SK-N-SH (cell line): Measurements from ENCODE around the gene AMPD2.

Source experiments
- EP300 ChIP-seq, 2 experiments: IDR thresholded peaks; 2 replicates each; pipeline versions ENCODE4 v1.4.0 to v1.6.1; 2012; ENCODE audit warnings: borderline replicate concordance in 1 of 2, low read depth in 1 of 2, low read length in 1 of 2
- GABPA ChIP-seq: IDR thresholded peaks from 2 replicates; pipeline ENCODE4 v1.4.0; 2012; ENCODE audit warnings: low read depth, mild to moderate bottlenecking
- MXI1 ChIP-seq: IDR thresholded peaks from 2 replicates; pipeline ENCODE4 v1.6.1; 2012; ENCODE audit warnings: mild to moderate bottlenecking, low read depth, low read length, improper control_type of control experiment
- RXRA ChIP-seq: IDR thresholded peaks from 2 replicates; pipeline ENCODE4 v1.4.0; 2012; ENCODE audit warnings: low read depth, mild to moderate bottlenecking, borderline replicate concordance
- SIN3A ChIP-seq: IDR thresholded peaks from 2 replicates; pipeline ENCODE4 v1.6.1; 2012; ENCODE audit warnings: low read depth, mild to moderate bottlenecking, low read length, moderate library complexity, borderline replicate concordance
- TAF1 ChIP-seq: IDR thresholded peaks from 2 replicates; pipeline ENCODE4 v1.6.1; 2012; ENCODE audit warnings: low read depth, mild to moderate bottlenecking, low read length, moderate library complexity, borderline replicate concordance
- YY1 ChIP-seq: IDR thresholded peaks from 2 replicates; pipeline ENCODE4 v1.4.0; 2012; ENCODE audit warnings: low read depth, mild to moderate bottlenecking
- TF ChIP-seq, protein P1 (sequence below): IDR thresholded peaks from 2 replicates; pipeline ENCODE4; 2012
- TF ChIP-seq, protein P2 (sequence below): fragments of 200-600 bp; sonication (generic); IDR thresholded peaks from 2 replicates; pipeline ENCODE4 v1.6.1; 2017; ENCODE audit warnings: antibody characterized with exemption, mild to moderate bottlenecking, moderate library complexity
- TF ChIP-seq, protein P3 (sequence below): IDR thresholded peaks from 2 replicates; pipeline ENCODE4 v1.4.0; 2012; ENCODE audit warnings: low read depth
- TF ChIP-seq, protein P4 (sequence below): IDR thresholded peaks from 2 replicates; pipeline ENCODE4 v1.6.1; 2012; ENCODE audit warnings: mild to moderate bottlenecking, low read depth, low read length, moderate library complexity

DNA sequence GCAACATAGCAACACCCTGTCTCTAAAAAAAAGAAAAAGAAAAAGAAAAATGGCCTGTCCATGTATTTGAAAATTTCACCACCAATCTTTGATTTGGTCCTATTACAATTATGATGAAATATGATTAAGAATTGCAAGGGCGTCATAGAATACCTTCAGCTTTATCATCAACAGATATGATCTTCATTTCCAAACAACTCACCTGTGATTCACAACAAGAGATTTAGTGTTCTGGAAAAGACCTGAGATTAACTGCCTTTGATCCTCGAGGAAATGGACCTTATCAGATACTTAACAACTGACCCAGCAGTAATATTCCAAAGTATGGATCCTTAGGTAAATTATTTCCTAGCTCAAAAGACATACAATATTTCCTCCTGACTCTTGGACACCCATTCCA, 32.8 kb downstream of the AMPD2 start:
- TF ChIP-seq, protein P1, sequence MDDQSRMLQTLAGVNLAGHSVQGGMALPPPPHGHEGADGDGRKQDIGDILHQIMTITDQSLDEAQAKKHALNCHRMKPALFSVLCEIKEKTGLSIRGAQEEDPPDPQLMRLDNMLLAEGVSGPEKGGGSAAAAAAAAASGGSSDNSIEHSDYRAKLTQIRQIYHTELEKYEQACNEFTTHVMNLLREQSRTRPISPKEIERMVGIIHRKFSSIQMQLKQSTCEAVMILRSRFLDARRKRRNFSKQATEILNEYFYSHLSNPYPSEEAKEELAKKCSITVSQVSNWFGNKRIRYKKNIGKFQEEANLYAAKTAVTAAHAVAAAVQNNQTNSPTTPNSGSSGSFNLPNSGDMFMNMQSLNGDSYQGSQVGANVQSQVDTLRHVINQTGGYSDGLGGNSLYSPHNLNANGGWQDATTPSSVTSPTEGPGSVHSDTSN, result no peak
- no peak for TF ChIP-seq SIN3A
- TF ChIP-seq TAF1, result no peak
- TF ChIP-seq, protein P2, sequence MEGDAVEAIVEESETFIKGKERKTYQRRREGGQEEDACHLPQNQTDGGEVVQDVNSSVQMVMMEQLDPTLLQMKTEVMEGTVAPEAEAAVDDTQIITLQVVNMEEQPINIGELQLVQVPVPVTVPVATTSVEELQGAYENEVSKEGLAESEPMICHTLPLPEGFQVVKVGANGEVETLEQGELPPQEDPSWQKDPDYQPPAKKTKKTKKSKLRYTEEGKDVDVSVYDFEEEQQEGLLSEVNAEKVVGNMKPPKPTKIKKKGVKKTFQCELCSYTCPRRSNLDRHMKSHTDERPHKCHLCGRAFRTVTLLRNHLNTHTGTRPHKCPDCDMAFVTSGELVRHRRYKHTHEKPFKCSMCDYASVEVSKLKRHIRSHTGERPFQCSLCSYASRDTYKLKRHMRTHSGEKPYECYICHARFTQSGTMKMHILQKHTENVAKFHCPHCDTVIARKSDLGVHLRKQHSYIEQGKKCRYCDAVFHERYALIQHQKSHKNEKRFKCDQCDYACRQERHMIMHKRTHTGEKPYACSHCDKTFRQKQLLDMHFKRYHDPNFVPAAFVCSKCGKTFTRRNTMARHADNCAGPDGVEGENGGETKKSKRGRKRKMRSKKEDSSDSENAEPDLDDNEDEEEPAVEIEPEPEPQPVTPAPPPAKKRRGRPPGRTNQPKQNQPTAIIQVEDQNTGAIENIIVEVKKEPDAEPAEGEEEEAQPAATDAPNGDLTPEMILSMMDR, result no peak
- TF ChIP-seq RXRA, result no peak
- no peak for TF ChIP-seq EP300 (IDR thresholded peaks at IDR 0.05; ENCODE audit: borderline replicate concordance in 1 of 2, low read depth in 1 of 2, low read length in 1 of 2)
- TF ChIP-seq, protein P3, sequence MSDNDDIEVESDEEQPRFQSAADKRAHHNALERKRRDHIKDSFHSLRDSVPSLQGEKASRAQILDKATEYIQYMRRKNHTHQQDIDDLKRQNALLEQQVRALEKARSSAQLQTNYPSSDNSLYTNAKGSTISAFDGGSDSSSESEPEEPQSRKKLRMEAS, result no peak
- TF ChIP-seq GABPA, result no peak
- no peak for TF ChIP-seq MXI1
- no peak for TF ChIP-seq YY1
- TF ChIP-seq, protein P4, sequence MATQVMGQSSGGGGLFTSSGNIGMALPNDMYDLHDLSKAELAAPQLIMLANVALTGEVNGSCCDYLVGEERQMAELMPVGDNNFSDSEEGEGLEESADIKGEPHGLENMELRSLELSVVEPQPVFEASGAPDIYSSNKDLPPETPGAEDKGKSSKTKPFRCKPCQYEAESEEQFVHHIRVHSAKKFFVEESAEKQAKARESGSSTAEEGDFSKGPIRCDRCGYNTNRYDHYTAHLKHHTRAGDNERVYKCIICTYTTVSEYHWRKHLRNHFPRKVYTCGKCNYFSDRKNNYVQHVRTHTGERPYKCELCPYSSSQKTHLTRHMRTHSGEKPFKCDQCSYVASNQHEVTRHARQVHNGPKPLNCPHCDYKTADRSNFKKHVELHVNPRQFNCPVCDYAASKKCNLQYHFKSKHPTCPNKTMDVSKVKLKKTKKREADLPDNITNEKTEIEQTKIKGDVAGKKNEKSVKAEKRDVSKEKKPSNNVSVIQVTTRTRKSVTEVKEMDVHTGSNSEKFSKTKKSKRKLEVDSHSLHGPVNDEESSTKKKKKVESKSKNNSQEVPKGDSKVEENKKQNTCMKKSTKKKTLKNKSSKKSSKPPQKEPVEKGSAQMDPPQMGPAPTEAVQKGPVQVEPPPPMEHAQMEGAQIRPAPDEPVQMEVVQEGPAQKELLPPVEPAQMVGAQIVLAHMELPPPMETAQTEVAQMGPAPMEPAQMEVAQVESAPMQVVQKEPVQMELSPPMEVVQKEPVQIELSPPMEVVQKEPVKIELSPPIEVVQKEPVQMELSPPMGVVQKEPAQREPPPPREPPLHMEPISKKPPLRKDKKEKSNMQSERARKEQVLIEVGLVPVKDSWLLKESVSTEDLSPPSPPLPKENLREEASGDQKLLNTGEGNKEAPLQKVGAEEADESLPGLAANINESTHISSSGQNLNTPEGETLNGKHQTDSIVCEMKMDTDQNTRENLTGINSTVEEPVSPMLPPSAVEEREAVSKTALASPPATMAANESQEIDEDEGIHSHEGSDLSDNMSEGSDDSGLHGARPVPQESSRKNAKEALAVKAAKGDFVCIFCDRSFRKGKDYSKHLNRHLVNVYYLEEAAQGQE, result no peak
